AG10803 (cell line): ENCODE results near the gene GOLGA5.
"Not testable (repeated sequence)": the region's sequence is repeated elsewhere in the genome, so short reads cannot be mapped to it uniquely, and the experiment has no call there.

Source experiments
- DNase-seq: peaks from one replicate; pipeline ENCODE4 v3.0.0; 2010; ENCODE audit warnings: low read depth
- H3K4me3 ChIP-seq: 2 replicates; pipeline ENCODE4 v1.5.1; 2011; ENCODE audit warnings: mild to moderate bottlenecking, low read length, control low read depth
- TF ChIP-seq, protein P1 (sequence below): conservative IDR thresholded peaks from 2 replicates; pipeline ENCODE4 v1.5.1; 2011; ENCODE audit warnings: mild to moderate bottlenecking, low read length, control low read depth, inconsistent platforms

The GOLGA5 gene, protein sequence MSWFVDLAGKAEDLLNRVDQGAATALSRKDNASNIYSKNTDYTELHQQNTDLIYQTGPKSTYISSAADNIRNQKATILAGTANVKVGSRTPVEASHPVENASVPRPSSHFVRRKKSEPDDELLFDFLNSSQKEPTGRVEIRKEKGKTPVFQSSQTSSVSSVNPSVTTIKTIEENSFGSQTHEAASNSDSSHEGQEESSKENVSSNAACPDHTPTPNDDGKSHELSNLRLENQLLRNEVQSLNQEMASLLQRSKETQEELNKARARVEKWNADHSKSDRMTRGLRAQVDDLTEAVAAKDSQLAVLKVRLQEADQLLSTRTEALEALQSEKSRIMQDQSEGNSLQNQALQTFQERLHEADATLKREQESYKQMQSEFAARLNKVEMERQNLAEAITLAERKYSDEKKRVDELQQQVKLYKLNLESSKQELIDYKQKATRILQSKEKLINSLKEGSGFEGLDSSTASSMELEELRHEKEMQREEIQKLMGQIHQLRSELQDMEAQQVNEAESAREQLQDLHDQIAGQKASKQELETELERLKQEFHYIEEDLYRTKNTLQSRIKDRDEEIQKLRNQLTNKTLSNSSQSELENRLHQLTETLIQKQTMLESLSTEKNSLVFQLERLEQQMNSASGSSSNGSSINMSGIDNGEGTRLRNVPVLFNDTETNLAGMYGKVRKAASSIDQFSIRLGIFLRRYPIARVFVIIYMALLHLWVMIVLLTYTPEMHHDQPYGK

DNA sequence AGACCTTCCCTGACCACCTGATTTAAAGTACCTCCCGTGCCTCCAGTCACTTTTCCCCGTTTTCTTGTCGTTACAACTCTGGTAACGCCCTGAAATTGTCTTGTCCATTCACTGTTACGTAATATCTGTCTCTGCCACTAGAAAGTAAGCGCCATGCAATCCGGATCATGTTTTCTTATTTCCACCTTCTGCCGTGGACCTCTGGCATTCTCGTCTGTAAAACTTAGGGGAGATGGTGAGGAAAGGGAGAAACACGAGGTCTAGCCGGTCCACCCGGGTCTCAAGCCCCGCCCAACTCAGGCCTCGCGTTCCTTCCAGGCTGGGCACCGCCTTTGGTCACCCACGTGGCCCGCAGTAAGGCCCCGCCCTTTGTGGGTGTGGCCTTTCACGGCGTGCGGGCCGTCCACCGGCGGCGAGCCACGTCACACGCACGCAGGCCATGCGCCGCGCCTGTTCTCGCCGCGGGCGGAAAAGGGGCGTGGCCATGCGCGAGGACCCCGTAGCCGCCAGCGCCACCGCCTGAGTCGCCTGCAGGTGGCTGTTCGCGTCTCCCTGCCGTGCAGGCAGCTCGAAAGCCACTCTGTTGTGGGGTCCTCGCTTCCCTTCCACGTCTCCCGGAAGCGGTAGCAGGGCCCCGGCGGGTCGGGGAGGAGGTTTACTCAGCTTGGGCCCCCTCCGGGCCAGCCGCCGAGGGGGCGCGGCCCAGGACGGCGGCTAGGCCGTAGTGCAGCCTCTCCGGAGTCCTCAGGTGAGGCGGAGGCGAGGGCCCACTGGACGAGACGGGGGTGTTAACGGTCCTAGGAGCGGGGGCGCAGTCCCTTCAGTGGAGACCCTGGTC lies at the start of gene GOLGA5:
Gene GOLGA5 (plus strand): TSS at position 597 of the 838 bp plus-strand sequence. CDS start 3,133 bp downstream, outside the sequence.
- TF ChIP-seq, protein P1, sequence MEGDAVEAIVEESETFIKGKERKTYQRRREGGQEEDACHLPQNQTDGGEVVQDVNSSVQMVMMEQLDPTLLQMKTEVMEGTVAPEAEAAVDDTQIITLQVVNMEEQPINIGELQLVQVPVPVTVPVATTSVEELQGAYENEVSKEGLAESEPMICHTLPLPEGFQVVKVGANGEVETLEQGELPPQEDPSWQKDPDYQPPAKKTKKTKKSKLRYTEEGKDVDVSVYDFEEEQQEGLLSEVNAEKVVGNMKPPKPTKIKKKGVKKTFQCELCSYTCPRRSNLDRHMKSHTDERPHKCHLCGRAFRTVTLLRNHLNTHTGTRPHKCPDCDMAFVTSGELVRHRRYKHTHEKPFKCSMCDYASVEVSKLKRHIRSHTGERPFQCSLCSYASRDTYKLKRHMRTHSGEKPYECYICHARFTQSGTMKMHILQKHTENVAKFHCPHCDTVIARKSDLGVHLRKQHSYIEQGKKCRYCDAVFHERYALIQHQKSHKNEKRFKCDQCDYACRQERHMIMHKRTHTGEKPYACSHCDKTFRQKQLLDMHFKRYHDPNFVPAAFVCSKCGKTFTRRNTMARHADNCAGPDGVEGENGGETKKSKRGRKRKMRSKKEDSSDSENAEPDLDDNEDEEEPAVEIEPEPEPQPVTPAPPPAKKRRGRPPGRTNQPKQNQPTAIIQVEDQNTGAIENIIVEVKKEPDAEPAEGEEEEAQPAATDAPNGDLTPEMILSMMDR = no peak
- peak within 1 kb of the TSS; percentile 100 for H3K4me3 ChIP-seq
- DNase-seq = peak; percentile 97

DNA sequence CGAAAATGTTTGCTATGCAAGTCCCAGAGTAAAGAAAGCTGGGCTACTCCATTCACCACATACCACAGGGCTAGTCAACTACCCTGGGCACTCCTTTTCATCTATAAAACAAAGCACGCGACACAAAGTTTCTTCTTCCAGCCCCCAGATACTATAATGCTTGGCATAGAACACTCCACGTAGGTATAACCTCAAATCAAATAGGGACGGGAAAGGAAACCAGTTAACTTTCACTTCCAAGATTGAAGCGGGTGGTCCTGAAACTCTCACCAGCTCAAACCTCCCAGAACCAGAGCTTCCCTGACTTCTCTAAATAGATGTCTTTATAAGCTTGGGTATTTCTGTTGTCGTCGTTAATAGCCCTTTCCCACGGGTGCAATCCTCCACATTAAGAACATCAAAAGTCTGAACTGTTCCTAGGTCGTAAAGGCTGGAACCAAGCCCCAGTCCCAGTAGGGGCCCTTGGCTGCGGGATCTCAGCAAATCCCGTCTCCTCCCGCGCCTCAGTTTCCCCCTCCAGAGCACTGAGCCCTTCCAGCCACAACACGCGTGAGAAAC lies 46.3 kb upstream of the GOLGA5 start:
- TF ChIP-seq, protein P1 = no peak
- peak overlapping the region; percentile 87 for H3K4me3 ChIP-seq
- peak; percentile 47 for DNase-seq

DNA sequence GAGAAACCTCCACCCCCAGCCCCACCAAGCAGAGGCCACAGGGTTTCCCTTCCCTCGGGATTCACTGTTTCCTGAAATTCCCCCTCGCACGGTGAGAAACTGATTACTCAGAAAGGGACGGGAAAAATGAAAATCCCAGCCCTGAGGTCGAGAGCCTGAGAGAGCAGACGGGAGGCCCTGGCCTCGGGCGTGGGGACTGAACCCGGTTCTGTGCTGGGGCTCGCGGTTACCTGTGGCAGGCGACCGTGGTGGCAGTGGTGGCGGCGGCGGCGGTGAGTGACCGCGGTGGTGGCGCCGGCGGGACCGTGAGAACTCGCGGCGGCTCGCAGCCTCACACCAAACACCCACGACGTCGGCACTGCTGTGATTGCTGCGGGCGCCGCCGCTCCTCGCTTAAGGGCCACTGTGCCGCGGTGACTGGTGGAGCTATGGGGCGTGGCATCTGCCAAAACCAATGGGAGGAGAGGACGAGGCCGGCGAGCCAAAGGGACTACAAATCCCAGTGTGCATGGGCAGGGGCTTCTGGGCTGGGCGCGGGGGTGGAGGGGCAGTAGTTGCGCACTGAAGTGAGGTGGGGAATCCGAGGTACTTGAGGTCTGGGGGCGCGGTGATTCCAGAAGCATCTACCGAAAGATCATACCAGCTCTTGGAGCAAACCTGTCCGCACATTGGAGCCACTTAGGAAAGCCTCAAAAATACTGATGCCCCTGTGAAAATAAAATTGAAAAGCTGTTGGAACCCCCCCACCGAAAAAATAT lies 45.7 kb upstream of the GOLGA5 start, which contains the start of gene LGMN:
Gene LGMN (minus strand): TSS at position 369 of the 758 bp plus-strand sequence. CDS start 15,841 bp downstream, outside the sequence.
- peak within 1 kb of the TSS; percentile 87 for H3K4me3 ChIP-seq
- TF ChIP-seq, protein P1 = no peak
- peak; percentile 91 for DNase-seq

DNA sequence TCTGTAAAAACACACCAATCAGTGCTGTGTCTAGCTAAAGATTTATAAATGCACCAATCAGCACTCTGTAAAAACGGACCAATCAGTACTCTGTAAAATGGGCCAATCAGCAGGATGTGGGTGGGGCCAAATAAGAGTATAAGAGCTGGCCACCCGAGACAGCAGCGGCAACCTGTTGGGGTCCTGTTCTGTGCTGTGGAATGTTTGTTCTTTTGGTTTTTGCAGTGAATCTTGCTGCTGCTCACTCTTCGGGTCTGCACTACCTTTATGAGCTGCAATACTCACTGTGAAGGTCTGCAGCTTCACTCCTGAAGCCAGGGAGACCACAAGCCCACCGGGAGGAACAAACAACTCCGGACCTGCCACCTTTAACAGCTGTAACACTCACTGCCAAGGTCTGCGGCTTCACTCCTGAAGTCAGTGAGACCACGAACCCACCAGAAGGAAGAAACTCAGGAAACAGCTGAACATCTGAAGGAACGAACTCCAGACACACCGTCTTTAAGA lies 43.8 kb upstream of the GOLGA5 start:
- not testable (repeated sequence) for DNase-seq, H3K4me3 ChIP-seq

DNA sequence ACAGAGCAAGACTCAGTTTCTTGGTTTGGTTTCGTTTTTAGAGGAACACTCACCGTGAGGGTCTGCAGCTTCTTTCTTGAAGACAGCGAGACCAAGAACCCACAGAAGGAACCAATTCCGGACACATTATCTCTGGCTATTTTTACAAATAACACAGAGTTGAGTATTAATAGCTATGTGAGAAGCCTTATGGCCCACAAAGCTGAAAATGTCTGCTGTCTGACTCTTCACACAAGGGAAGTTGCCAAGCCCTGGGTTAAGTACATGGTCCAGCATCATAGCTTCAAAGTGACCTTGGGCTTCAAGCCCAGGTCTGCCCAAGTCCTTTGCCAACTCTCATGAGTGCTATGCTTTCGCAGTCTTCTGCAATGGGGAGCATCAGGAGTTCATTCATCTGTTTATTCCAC lies 43.1 kb upstream of the GOLGA5 start:
- H3K4me3 ChIP-seq = no peak overlapping the region
- TF ChIP-seq, protein P1 = no peak
- DNase-seq = peak; percentile 25

DNA sequence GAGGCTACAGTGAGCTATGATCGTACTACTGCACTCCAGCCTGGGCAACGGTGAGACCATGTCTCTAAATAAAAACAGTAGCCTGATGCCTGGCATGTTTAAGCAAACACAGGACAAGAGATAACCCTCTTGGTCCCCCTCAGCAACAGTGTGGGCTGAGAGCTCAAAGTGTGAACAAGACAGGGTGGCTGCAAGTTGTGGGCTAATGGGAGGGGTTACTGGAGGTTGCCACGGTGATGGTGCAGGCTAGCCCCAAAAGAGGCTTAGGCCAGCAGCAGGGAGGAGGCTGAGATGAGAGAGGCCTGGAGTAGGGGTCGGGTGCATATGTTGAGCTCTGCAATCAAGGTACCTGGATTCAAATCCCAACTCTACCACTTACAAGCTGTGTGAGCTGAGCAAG lies 42.3 kb upstream of the GOLGA5 start:
- TF ChIP-seq, protein P1 = no peak
- DNase-seq = no peak
- no peak overlapping the region for H3K4me3 ChIP-seq
